Testis (tissue), 5 donors: ENCODE measurements around the gene TEKTIP1. TPM values are rescaled to one million over a fixed set of nuclear protein-coding genes. Genes with fewer than 3 reads are reported as not detected.

ENCODE experiments used
- DNase-seq: peaks from one replicate; pipeline ENCODE4 v3.0.0-alpha.2; 2019
- H3K27ac ChIP-seq, 2 donors: fragments of 200-600 bp; sonication (generic); one replicate each; pipeline ENCODE4 v1.5.1; 2019
- H3K27me3 ChIP-seq: fragments of 200-600 bp; sonication (generic); one replicate; pipeline ENCODE4 v1.5.1; 2019
- H3K36me3 ChIP-seq: fragments of 200-600 bp; sonication (generic); one replicate; pipeline ENCODE4 v1.5.1; 2017; ENCODE audit warnings: low read depth; ENCODE audit errors: missing control alignments
- H3K4me1 ChIP-seq: fragments of 200-600 bp; sonication (generic); one replicate; pipeline ENCODE4 v1.5.1; 2019
- H3K4me3 ChIP-seq, 2 donors: fragments of 200-600 bp; sonication (generic); one replicate each; pipeline ENCODE4 v1.5.1; 2017 to 2019
- H3K9me3 ChIP-seq: fragments of 200-600 bp; sonication (generic); one replicate; pipeline ENCODE4 v1.5.1; 2017
- POLR2A ChIP-seq: fragments of 450-650 bp; IDR thresholded peaks from one replicate; pipeline ENCODE4 v1.6.1; 2017; ENCODE audit warnings: antibody characterized with exemption, mild to moderate bottlenecking, moderate library complexity
- WGBS, 2 donors: methylation state at CpG; one replicate each; pipeline ENCODE4 v1.1.5; 2018; 5-methylcytosine and 5-hydroxymethylcytosine counted together
- intact Hi-C: fragments of 100-400 bp; cut with DNase I; formaldehyde crosslinking; loops from one replicate; pipeline ENCODE4 v1.15.1; 2023; ENCODE audit warnings: low total_unique reads
- long read RNA-seq, 2 donors: transcript quantifications; one replicate each; lab custom pipeline, GENCODE V29; 2026
- polyA plus RNA-seq: library from polyadenylated mRNA; stranded (reverse); fragments of 350-450 nt; fragmentation: Illumina TruSeq; extraction: RNeasy Lipid Tissue Mini Kit (QIAGEN cat#74804); gene quantifications from one replicate; pipeline ENCODE4 v1.2.3, GENCODE V29; 2014; ENCODE audit warnings: low read depth, low replicate concordance; ENCODE audit not compliant: insufficient read depth
- total RNA-seq, 2 donors: library from RNA; depleted of rRNA; stranded (reverse); fragments of >200 nt; gene quantifications; one replicate each; pipeline ENCODE4 v1.2.3, GENCODE V29; 2016
- TF ChIP-seq, protein P1 (sequence below), 3 experiments: fragments of 450-650 bp in 2 of 3; fragments of 200-600 bp in 1 of 3; sonication (generic) in 1 of 3; IDR thresholded peaks; one replicate each; pipeline ENCODE4 v1.5.1; 2016 to 2019; ENCODE audit warnings: antibody characterized with exemption in 3 of 3, mild to moderate bottlenecking in 2 of 3, moderate library complexity in 1 of 3

Gene TEKTIP1
- total RNA-seq (10 to 100 TPM; 35.8 to 55.9 TPM), polyA plus RNA-seq (68.2 TPM)
- long read RNA-seq, donor 1, partial matches to known transcripts, result 0 of 7 reads
- long read RNA-seq, donor 1, other reads (novel, unspliced or antisense), result 7 of 7 reads
- long read RNA-seq, donor 2, result 0 reads

DNA sequence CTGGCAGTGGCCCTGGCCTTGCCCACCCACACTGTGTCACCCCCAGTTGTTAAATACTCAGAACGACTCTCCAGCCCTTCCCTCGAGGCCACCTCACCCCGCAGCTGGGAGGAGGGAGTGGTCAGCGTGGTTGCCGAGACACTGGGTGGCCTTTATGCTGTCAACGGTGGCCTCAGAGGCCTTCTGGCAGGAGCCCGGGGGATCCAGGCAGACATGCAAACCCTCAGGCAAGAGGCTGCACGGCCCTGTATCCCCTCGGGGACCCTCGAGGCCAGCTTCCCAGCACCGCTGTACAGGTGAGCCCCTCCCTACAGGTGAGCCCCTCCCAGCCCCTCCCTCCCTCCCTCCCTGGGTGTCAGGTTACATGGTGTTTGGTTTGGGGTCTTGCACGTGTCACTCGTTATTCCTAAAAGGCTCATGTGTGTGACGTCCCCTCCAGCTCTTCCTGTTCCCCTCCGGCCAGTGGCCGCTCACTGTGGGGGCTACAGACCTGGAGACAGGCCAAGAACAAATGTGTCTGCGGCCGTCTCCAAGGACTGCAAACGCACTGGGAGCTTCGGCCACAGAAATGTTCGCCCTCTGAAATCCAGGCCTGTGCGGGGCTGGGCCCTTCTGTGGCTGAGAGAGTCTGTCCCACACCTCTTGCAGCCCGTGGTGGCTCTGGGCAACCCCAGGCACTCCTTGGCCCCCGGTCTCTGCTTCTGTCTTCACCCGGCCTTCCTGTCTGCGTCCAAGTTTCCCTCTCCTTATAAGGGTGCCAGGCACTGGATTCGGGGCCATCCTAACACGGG is at the start of gene TEKTIP1:
TEKTIP1 (plus strand) TSS at position 210 of the 791 bp plus-strand sequence; CDS start at position 214, 4 bp downstream.
- WGBS, 2 donors, result 43 to 56% methylated on average over 14 to 27 of the region's 28 CpGs
- Histone ChIP-seq H3K36me3 (no peaks in the 10 kb centered on the region), H3K4me3 (no peak within 1 kb of the TSS), H3K4me1 (peaks cover 25% of the 10 kb centered on the region), H3K27me3 (no peaks in the 10 kb centered on the region), H3K27ac (no peak within 1 kb of the TSS), H3K9me3 (no peaks in the 10 kb centered on the region)
- TF ChIP-seq, protein P1, sequence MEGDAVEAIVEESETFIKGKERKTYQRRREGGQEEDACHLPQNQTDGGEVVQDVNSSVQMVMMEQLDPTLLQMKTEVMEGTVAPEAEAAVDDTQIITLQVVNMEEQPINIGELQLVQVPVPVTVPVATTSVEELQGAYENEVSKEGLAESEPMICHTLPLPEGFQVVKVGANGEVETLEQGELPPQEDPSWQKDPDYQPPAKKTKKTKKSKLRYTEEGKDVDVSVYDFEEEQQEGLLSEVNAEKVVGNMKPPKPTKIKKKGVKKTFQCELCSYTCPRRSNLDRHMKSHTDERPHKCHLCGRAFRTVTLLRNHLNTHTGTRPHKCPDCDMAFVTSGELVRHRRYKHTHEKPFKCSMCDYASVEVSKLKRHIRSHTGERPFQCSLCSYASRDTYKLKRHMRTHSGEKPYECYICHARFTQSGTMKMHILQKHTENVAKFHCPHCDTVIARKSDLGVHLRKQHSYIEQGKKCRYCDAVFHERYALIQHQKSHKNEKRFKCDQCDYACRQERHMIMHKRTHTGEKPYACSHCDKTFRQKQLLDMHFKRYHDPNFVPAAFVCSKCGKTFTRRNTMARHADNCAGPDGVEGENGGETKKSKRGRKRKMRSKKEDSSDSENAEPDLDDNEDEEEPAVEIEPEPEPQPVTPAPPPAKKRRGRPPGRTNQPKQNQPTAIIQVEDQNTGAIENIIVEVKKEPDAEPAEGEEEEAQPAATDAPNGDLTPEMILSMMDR (IDR thresholded peaks at IDR 0.05), result no peak
- TF ChIP-seq POLR2A, result no peak
- intact Hi-C loops, result no loop called here
- no peak for DNase-seq

DNA sequence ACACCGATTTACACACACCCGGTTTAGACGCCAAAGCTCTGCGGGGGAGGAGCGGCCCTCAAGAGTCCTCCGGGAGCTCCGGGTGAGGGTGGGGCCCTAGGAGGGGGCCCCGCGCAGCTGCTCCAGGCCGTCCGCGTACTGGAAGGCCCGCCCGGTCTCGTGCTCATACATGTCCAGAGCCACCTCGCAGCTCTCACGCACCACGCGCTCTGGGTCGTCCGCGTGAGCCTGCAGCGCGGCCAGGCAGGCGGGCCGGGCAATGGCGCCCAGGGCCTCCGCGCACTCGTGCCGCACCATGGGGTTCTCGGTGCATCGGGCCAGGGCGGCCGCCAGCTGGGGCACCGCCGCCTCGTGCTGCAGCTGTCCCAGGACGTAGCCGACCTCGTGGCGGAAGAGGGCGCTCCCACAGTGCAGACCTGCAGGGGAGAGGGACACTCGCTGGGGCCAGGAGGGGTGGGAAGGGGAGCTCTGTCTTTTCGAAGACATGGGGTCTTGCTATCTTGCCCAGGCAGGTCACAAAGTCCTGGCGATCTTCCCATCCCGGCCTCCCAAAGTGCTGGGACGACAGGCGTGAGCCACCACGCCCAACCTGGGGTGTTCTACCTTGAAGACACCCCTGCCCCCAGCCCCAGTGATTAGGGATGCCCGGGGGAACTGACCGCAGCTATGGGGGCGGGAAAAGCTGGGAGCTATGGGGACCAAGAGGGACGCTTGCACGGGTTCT is 47.4 kb upstream of the TEKTIP1 start:
- WGBS, 2 donors, result 71 to 76% methylated on average over 9 to 55 of the region's 55 CpGs
- no peak for TF ChIP-seq POLR2A
- TF ChIP-seq, protein P1 (IDR thresholded peaks at IDR 0.05), result no peak
- Histone ChIP-seq H3K27me3 (no peaks in the 10 kb centered on the region), H3K9me3 (no peaks in the 10 kb centered on the region), H3K36me3 (no peaks in the 10 kb centered on the region), H3K27ac (no peak overlapping the region), H3K4me3 (no peak overlapping the region), H3K4me1 (no peaks in the 10 kb centered on the region)
- intact Hi-C loops, result no loop called here
- no peak for DNase-seq

DNA sequence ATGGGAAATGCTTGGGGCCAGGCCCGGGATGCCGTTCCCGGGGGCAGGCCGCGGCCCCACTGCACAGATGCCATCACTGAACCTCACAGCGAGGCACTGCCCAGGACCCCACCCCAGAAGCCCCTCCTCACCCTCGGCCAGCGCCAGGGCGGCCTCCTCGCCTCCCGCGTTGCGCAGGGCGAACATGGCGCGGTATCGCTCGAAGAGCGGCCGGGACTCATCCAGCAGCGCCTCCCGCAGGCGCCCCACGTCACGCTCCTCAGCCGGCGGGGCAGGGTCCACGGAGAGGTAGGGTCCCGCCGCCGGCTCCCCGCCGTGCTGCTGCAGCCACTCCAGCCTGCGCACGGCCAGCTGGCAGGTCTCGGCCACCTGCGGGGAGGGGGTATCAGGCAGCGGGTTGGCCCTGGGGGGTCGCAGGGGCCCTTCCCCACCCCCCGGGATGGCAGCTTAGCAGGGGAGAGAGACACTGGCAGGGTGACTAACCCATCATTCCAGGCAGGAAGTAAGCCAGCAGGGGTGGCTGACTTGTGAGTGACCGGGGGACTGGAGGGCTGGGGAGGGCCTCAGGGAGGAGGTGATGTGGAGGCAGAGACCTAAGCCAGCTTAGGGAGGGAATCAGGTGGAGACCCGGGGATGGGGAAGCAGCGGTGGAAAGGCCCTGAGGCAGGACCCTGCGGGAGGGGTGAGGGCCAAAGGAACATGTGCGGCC is 46.7 kb upstream of the TEKTIP1 start:
- intact Hi-C loops, result no loop called here
- Histone ChIP-seq H3K4me3 (no peak overlapping the region), H3K9me3 (no peaks in the 10 kb centered on the region), H3K4me1 (no peaks in the 10 kb centered on the region), H3K36me3 (no peaks in the 10 kb centered on the region), H3K27ac (no peak overlapping the region), H3K27me3 (no peaks in the 10 kb centered on the region)
- no peak for TF ChIP-seq POLR2A
- TF ChIP-seq, protein P1 (IDR thresholded peaks at IDR 0.05), result no peak
- WGBS, 2 donors, result 47 to 87% methylated on average over 34 to 44 of the region's 45 CpGs
- DNase-seq, result no peak

DNA sequence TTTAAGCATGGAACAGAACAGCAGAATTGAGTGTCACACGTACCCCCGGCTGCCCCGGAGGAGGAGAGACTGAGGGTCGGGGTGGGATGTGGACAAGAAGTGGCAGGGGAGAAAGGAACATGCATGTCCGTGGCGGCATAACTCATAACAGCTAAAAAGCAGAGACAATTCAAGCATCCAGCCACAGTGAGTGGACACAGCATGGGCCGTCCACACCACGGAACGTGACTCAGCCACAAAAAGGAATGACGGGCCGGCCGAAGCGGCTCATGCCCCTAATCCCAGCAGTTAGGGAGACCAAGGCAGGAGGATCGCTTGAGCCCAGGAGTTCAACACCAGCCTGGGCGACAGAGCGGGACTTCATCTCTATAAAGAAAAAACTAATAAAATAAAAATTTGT is 46.1 kb upstream of the TEKTIP1 start:
- Histone ChIP-seq H3K36me3 (no peaks in the 10 kb centered on the region), H3K27ac (no peak overlapping the region), H3K4me3 (no peak overlapping the region), H3K4me1 (no peaks in the 10 kb centered on the region), H3K27me3 (no peaks in the 10 kb centered on the region), H3K9me3 (no peaks in the 10 kb centered on the region)
- TF ChIP-seq POLR2A, result no peak
- TF ChIP-seq, protein P1 (IDR thresholded peaks at IDR 0.05), result no peak
- no peak for DNase-seq
- 91 to 93% methylated on average over 16 of the region's 16 CpGs for WGBS, 2 donors
- intact Hi-C loops, result no loop called here
